Common myeloid progenitor, CD34-positive (primary cell): ENCODE data around the gene STAC2.

ENCODE experiments used
- CTCF ChIA-PET: fragments of 350-600 bp; sonication (Branson Sonifier 250); formaldehyde crosslinking; loops from one replicate; lab custom pipeline; 2021; ENCODE audit warnings: antibody characterized with exemption; lab: Charles Lee
- POLR2A ChIA-PET: fragments of 350-600 bp; sonication (Branson Sonifier 250); formaldehyde crosslinking; loops from one replicate; lab custom pipeline; 2021; ENCODE audit warnings: antibody characterized with exemption; lab: Charles Lee
- DNase-seq, 3 donors: peaks; one replicate each; pipeline versions ENCODE4 v3.0.0 to v3.0.0-alpha.2; 2013
- H3K27ac ChIP-seq, 2 experiments: 1 replicate in 1 of 2; 2 replicates in 1 of 2; pipeline ENCODE4 v1.7.0; 2013; ENCODE audit warnings: inconsistent platforms in 2 of 2, low read length in 2 of 2, mild to moderate bottlenecking in 2 of 2, low read depth in 1 of 2, moderate library complexity in 1 of 2; ENCODE audit not compliant: severe bottlenecking in 2 of 2, insufficient read depth in 1 of 2, poor library complexity in 1 of 2
- H3K27me3 ChIP-seq, 5 experiments: replicated peaks in 2 of 5; 1 replicate in 3 of 5; 2 replicates in 2 of 5; pipeline versions ENCODE4 v1.6.1 to v1.7.0; 2013; ENCODE audit warnings: low read length in 4 of 5, mild to moderate bottlenecking in 2 of 5, moderate library complexity in 2 of 5, inconsistent platforms in 1 of 5; ENCODE audit not compliant: insufficient read depth in 5 of 5, control insufficient read depth in 4 of 5
- H3K36me3 ChIP-seq, 4 experiments: 1 replicate in 2 of 4; 2 replicates in 2 of 4; pipeline versions ENCODE4 v1.6.1 to v1.7.0; 2013; ENCODE audit warnings: low read length in 3 of 4, control low read depth in 1 of 4, mild to moderate bottlenecking in 1 of 4; ENCODE audit not compliant: control insufficient read depth in 4 of 4, insufficient read depth in 4 of 4
- H3K4me1 ChIP-seq, 4 experiments: 1 replicate in 3 of 4; 2 replicates in 1 of 4; pipeline versions ENCODE4 v1.6.1 to v1.7.1; 2013; ENCODE audit warnings: low read length in 3 of 4, mild to moderate bottlenecking in 3 of 4, control low read depth in 1 of 4, inconsistent platforms in 1 of 4, moderate library complexity in 1 of 4; ENCODE audit not compliant: control insufficient read depth in 4 of 4, insufficient read depth in 4 of 4; ENCODE audit errors: control extremely low read depth in 1 of 4
- H3K4me3 ChIP-seq, 7 experiments: 1 replicate in 4 of 7; 2 replicates in 3 of 7; pipeline versions ENCODE4 v1.5.1 to v1.7.0; 2013; ENCODE audit warnings: mild to moderate bottlenecking in 7 of 7, low read length in 6 of 7, moderate library complexity in 6 of 7, inconsistent platforms in 2 of 7, low read depth in 2 of 7, control low read depth in 1 of 7; ENCODE audit not compliant: insufficient read depth in 4 of 7, control insufficient read depth in 1 of 7; ENCODE audit errors: extremely low read depth in 1 of 7
- H3K9me3 ChIP-seq, 5 experiments: 1 replicate in 4 of 5; 2 replicates in 1 of 5; pipeline versions ENCODE4 v1.6.1 to v1.7.1; 2013; ENCODE audit warnings: low read length in 4 of 5, mild to moderate bottlenecking in 2 of 5, inconsistent platforms in 1 of 5, low read depth in 1 of 5, moderate library complexity in 1 of 5; ENCODE audit not compliant: control insufficient read depth in 4 of 5, insufficient read depth in 2 of 5; ENCODE audit errors: control extremely low read depth in 1 of 5
- WGBS: methylation state at CpG from one replicate; pipeline ENCODE4 v1.1.5; 2013; ENCODE audit not compliant: insufficient coverage; 5-methylcytosine and 5-hydroxymethylcytosine counted together

Gene STAC2

GRCh38 chr17:39164675-39165143, 61.0 kb downstream of the STAC2 start:
- Histone ChIP-seq H3K4me3 (peak overlapping the region; percentile 28 to 98 (median 77)), H3K4me1 (peaks cover 18 to 55% (median 48%) of the 10 kb centered on the region in 4 experiments), H3K36me3 (no peaks in the 10 kb centered on the region), H3K27me3 (no peaks in the 10 kb centered on the region), H3K27ac (no peak overlapping the region), H3K9me3 (no peaks in the 10 kb centered on the region)
- WGBS = 0% methylated on average over 15 of the region's 15 CpGs
- DNase-seq = peak; percentile 87 to 93 (median 90)
- ChIA-PET POLR2A (interaction anchor here (1.0 to 1.4 kb wide), 2 partner anchors 10 to 11 kb away, joined by 3 to 7 read pairs; no protein-coding TSS in a partner anchor), CTCF (interaction anchor here (0.6 to 8.6 kb wide), 21 partner anchors 10 to 197 kb away, joined by 3 to 96 read pairs (median 4); partner anchors contain the start of genes FBXO47 and PLXDC1)

GRCh38 chr17:39161962-39162361, 63.8 kb downstream of the STAC2 start:
- CTCF ChIA-PET = interaction anchor here (0.7 to 8.6 kb wide), 6 partner anchors 8 to 91 kb away, joined by 3 to 96 read pairs (median 5); partner anchors contain the start of gene PLXDC1
- H3K36me3 ChIP-seq = no peaks in the 10 kb centered on the region
- no peak overlapping the region for H3K4me3 ChIP-seq
- H3K27me3 ChIP-seq = no peaks in the 10 kb centered on the region
- DNase-seq = no peak
- H3K27ac ChIP-seq = no peak overlapping the region
- no peaks in the 10 kb centered on the region for H3K9me3 ChIP-seq
- POLR2A ChIA-PET = no interaction called here
- WGBS = 100% methylated on average over 1 of the region's 2 CpGs
- peaks cover 12 to 33% (median 27%) of the 10 kb centered on the region in 4 experiments for H3K4me1 ChIP-seq
